ENCODE measurements around the gene TPRG1.

GRCh38 chr3:189337673-189338091 lies 165.9 kb downstream of the TPRG1 start:
- TF ChIP-seq POLR2AphosphoS5 (IDR thresholded peaks at IDR 0.05; ENCODE audit: low read depth, low read length), result no peak
- no peak for TF ChIP-seq POLR2A (IDR thresholded peaks at IDR 0.05; ENCODE audit: low read depth, low read length)
- TF ChIP-seq TAF1 (IDR thresholded peaks at IDR 0.05; ENCODE audit: low read depth, low read length), result no peak
- TF ChIP-seq POU2F2 (IDR thresholded peaks at IDR 0.05; ENCODE audit: low read depth, low read length), result no peak
- TF ChIP-seq SPI1 (IDR thresholded peaks at IDR 0.05; ENCODE audit: low read depth, low read length), result no peak
- TF ChIP-seq PAX5 (IDR thresholded peaks at IDR 0.05; ENCODE audit: insufficient read depth, low read length, severe bottlenecking), result no peak
